Endodermal cell (in vitro differentiated cells): ENCODE measurements around the gene ZNF331. TPM values are rescaled to one million over a fixed set of nuclear protein-coding genes. Genes with fewer than 3 reads are reported as not detected.

Experiments used
- DNase-seq: peaks from one replicate; pipeline ENCODE4 v3.0.0-alpha.2; 2017
- H3K27ac ChIP-seq: 2 replicates; pipeline ENCODE4 v1.5.1; 2013; ENCODE audit warnings: mild to moderate bottlenecking, low read depth, low read length, moderate library complexity
- H3K27me3 ChIP-seq: 2 replicates; pipeline ENCODE4 v1.6.1; 2013; ENCODE audit warnings: mild to moderate bottlenecking, low read length, moderate library complexity; ENCODE audit not compliant: insufficient read depth, control insufficient read depth, poor library complexity, severe bottlenecking
- H3K36me3 ChIP-seq: 2 replicates; pipeline ENCODE4 v1.7.0; 2013; ENCODE audit warnings: mild to moderate bottlenecking, low read length, moderate library complexity; ENCODE audit not compliant: control insufficient read depth, insufficient read depth
- H3K4me1 ChIP-seq: one replicate; pipeline ENCODE4 v1.7.0; 2013; ENCODE audit warnings: low read length; ENCODE audit not compliant: control insufficient read depth, insufficient read depth
- H3K4me3 ChIP-seq: 2 replicates; pipeline ENCODE4 v1.5.1; 2013; ENCODE audit warnings: mild to moderate bottlenecking, low read length, moderate library complexity
- H3K9ac ChIP-seq: 2 replicates; pipeline ENCODE4 v1.6.1; 2013; ENCODE audit warnings: mild to moderate bottlenecking, low read length, moderate library complexity; ENCODE audit not compliant: poor library complexity, severe bottlenecking; ENCODE audit errors: extremely low read depth
- H3K9me3 ChIP-seq: 2 replicates; pipeline ENCODE4 v1.6.1; 2013; ENCODE audit warnings: mild to moderate bottlenecking, low read length, moderate library complexity; ENCODE audit not compliant: control insufficient read depth
- H3K27ac Mint-ChIP-seq: 2 replicates; pipeline ENCODE4 v1.8.0; 2020; ENCODE audit warnings: mixed read lengths
- H3K27me3 Mint-ChIP-seq: 2 replicates; pipeline ENCODE4 v1.8.0; 2021; ENCODE audit warnings: mild to moderate bottlenecking, mixed read lengths; ENCODE audit not compliant: insufficient read depth
- H3K36me3 Mint-ChIP-seq: 2 replicates; pipeline ENCODE4 v1.8.0; 2020; ENCODE audit warnings: low read depth, mixed read lengths
- H3K4me1 Mint-ChIP-seq: 2 replicates; pipeline ENCODE4 v1.8.0; 2020; ENCODE audit warnings: mixed read lengths
- H3K4me3 Mint-ChIP-seq: 2 replicates; pipeline ENCODE4 v1.8.0; 2020; ENCODE audit warnings: mild to moderate bottlenecking, moderate library complexity, mixed read lengths
- H3K9me3 Mint-ChIP-seq: 2 replicates; pipeline ENCODE4 v1.8.0; 2020; ENCODE audit warnings: mild to moderate bottlenecking, mixed read lengths
- WGBS, 2 experiments: methylation state at CpG; one replicate each; pipeline versions ENCODE4 v1.1.5 to v1.1.7; 2013; ENCODE audit warnings: missing lambda C conversion rate in 2 of 2, mixed read lengths in 1 of 2; ENCODE audit not compliant: insufficient coverage in 1 of 2, insufficient read length in 1 of 2; 5-methylcytosine and 5-hydroxymethylcytosine counted together
- total RNA-seq, 2 donors: library from RNA; stranded (reverse); fragmentation: NEBNext Ultra II Directional in 1 of 2; extraction: Animal tissue kit (Norgen Biotek cat#: 25700) in 1 of 2; gene quantifications; 2 replicates in 1 of 2; 3 replicates in 1 of 2; pipeline ENCODE4 v1.2.1, GENCODE V29; 2021
- TF ChIP-seq, protein P1 (sequence below): fragments of 200-600 bp; sonication (generic); conservative IDR thresholded peaks from 2 replicates; pipeline ENCODE4 v1.5.0; 2021; ENCODE audit warnings: antibody characterized with exemption, mild to moderate bottlenecking

The ZNF331 gene
- total RNA-seq, 2 donors from 2014 or later = 32.1 to 50.1 TPM

DNA sequence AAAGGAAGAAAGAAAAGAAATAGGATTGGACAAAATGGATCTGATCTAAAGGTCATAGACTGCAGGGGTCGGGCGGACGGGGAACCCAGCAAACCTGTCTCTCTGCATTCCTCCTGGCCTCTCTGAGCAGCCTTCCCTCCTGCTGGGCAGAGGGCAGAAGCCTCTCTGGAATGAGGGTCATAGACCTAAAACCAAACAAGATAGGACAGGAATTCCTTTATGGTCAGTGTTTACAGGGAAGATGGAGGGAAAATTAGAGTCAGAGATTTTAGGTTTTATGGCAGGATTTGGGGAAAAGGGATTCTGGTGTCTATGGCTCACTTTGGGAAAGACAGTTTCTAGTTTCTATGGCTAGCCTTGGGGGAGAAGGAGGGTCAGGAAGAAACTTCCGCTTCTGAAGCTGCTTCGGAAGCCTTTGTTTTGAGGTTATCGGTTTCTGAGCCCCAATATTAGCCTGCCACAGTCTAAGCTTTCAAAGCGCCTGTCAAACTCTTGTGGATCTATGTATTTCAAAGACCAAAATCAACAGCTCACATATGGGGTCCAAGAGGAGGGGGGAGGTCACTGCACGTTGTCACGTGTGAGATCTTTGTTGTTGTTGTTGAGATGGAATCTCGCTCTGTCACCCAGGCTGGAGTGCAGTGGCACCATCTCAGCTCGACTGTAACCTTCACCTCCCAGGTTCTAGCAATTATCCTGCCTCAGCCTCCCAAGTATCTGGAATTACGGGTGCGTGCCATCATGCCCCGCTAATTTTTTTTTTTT lies 75.0 kb downstream of the ZNF331 start:
- TF ChIP-seq, protein P1, sequence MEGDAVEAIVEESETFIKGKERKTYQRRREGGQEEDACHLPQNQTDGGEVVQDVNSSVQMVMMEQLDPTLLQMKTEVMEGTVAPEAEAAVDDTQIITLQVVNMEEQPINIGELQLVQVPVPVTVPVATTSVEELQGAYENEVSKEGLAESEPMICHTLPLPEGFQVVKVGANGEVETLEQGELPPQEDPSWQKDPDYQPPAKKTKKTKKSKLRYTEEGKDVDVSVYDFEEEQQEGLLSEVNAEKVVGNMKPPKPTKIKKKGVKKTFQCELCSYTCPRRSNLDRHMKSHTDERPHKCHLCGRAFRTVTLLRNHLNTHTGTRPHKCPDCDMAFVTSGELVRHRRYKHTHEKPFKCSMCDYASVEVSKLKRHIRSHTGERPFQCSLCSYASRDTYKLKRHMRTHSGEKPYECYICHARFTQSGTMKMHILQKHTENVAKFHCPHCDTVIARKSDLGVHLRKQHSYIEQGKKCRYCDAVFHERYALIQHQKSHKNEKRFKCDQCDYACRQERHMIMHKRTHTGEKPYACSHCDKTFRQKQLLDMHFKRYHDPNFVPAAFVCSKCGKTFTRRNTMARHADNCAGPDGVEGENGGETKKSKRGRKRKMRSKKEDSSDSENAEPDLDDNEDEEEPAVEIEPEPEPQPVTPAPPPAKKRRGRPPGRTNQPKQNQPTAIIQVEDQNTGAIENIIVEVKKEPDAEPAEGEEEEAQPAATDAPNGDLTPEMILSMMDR = no peak
- Histone ChIP-seq H3K27ac (peak overlapping the region; percentile 70), H3K27me3 (no peaks in the 10 kb centered on the region), H3K9me3 (no peaks in the 10 kb centered on the region), H3K36me3 (no peaks in the 10 kb centered on the region), H3K9ac (peak overlapping the region; percentile 67), H3K4me3 (no peak overlapping the region), H3K4me1 (peaks cover 2% of the 10 kb centered on the region)
- Mint-ChIP-seq H3K36me3 (no peaks in the 10 kb centered on the region), H3K27me3 (no peaks in the 10 kb centered on the region), H3K4me1 (peaks cover 16% of the 10 kb centered on the region), H3K4me3 (peak overlapping the region; percentile 35), H3K9me3 (no peaks in the 10 kb centered on the region), H3K27ac (peak overlapping the region; percentile 98)
- DNase-seq = peak; percentile 94
- 76 to 80% methylated on average over 10 to 14 of the region's 14 CpGs for WGBS, 2 experiments

DNA sequence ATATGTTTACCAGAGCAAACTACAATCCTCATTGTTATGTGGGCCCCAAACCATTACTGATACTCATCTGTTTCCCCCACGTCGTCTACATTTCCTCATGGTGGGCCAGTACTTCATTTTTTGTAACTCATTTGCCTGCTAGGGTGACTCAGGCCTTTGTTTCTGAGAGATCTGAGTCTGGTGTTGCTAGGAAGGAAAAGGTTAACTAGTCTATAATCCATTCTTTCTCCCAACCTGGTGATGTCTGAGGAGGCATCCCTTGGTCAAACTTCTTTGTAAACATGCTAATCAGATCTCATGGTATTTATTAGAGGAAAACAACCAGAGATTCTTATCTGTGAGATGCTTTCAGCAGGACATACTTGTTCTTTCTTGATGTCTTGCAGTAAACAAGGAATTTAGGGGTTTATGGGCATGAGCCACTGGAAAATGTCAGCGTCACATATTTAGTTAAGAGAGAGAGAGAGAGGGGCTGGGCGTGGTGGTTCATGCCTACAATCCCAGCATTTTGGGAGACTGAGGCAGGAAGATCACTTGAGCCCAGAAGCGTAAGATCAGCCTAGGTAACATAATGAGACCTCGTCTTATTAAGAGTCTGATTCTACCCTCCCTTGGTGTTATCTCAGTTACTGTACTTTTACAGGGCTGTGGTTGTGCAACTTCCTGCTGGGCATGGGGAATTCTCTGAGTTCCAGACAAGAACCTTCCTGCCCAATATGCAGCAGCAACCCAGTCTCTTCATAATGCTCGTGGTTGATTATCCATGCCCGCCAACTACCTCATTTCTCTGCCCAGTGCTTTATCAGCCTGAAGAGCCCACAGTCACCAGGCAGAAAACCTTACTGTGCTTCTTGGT lies 84.2 kb downstream of the ZNF331 start:
- Histone ChIP-seq H3K27ac (no peak overlapping the region), H3K4me3 (no peak overlapping the region), H3K9ac (no peak overlapping the region), H3K9me3 (no peaks in the 10 kb centered on the region), H3K4me1 (no peaks in the 10 kb centered on the region), H3K36me3 (no peaks in the 10 kb centered on the region), H3K27me3 (no peaks in the 10 kb centered on the region)
- TF ChIP-seq, protein P1 = no peak
- no peak for DNase-seq
- Mint-ChIP-seq H3K9me3 (no peaks in the 10 kb centered on the region), H3K4me1 (peaks cover 17% of the 10 kb centered on the region), H3K27ac (peak overlapping the region; percentile 73), H3K36me3 (no peaks in the 10 kb centered on the region), H3K4me3 (no peak overlapping the region), H3K27me3 (no peaks in the 10 kb centered on the region)
- 80 to 86% methylated on average over 5 to 8 of the region's 8 CpGs for WGBS, 2 experiments

DNA sequence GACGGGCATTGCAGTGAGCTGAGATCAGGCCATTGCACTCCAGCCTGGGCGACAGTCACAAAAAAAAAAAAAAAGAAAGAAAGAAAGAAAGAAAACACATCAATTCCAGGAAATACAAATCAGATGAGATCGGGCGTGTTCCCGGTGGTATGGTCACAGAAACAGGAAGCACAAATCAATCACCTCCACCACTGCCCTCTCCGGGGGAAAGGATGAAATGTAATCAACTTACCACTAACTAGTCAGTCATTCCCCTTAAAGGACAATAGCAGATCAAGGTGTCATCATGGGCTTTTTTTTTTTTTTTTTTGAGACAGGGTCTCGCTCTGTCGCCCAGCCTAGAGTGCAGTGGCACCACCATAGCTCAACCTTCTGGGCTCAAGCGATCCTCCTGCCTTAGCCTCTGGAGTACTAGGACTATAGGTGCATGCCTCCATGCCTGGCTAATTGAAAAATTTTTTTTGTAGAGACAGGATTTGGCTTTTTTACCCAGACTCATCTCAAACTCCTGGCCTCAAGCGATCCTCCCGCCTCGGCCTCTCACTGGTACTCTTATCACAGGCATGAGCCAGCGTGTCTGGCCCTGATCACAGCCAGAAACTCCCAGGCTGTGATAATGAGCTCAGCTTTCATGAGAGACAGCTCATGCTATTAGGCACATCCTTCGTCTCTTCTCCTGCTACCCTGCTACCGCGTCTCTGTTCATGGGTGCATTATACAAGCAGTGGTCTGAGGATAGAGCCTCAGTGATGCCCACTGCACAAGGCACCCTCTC lies 87.0 kb downstream of the ZNF331 start:
- Histone ChIP-seq H3K27ac (no peak overlapping the region), H3K4me3 (no peak overlapping the region), H3K9ac (no peak overlapping the region), H3K36me3 (no peaks in the 10 kb centered on the region), H3K27me3 (no peaks in the 10 kb centered on the region), H3K4me1 (no peaks in the 10 kb centered on the region), H3K9me3 (no peaks in the 10 kb centered on the region)
- TF ChIP-seq, protein P1 = no peak
- DNase-seq = no peak
- Mint-ChIP-seq H3K9me3 (no peaks in the 10 kb centered on the region), H3K27ac (no peak overlapping the region), H3K36me3 (no peaks in the 10 kb centered on the region), H3K27me3 (no peaks in the 10 kb centered on the region), H3K4me1 (peaks cover 17% of the 10 kb centered on the region), H3K4me3 (no peak overlapping the region)
- WGBS, 2 experiments = 91 to 95% methylated on average over 11 to 16 of the region's 16 CpGs
